PFSK-1 (cell line): ENCODE results near the gene BTBD9.

Source experiments
- POLR2AphosphoS5 ChIP-seq: IDR thresholded peaks from 2 replicates; pipeline ENCODE4 v1.6.1; 2012; ENCODE audit warnings: low read depth, mild to moderate bottlenecking, control low read depth, low read length, moderate library complexity
- TAF1 ChIP-seq: IDR thresholded peaks from 2 replicates; pipeline ENCODE4 v1.6.1; 2012; ENCODE audit warnings: low read length, control low read depth, borderline replicate concordance; ENCODE audit not compliant: insufficient read depth
- TF ChIP-seq, protein P1 (sequence below), 2 experiments: IDR thresholded peaks; 2 replicates each; pipeline versions ENCODE4 v1.6.1 to v1.8.0; 2011 to 2012; ENCODE audit warnings: low read depth in 2 of 2, low read length in 2 of 2, control low read depth in 1 of 2, inconsistent platforms in 1 of 2, mild to moderate bottlenecking in 1 of 2, moderate library complexity in 1 of 2; ENCODE audit not compliant: insufficient read depth in 1 of 2

DNA sequence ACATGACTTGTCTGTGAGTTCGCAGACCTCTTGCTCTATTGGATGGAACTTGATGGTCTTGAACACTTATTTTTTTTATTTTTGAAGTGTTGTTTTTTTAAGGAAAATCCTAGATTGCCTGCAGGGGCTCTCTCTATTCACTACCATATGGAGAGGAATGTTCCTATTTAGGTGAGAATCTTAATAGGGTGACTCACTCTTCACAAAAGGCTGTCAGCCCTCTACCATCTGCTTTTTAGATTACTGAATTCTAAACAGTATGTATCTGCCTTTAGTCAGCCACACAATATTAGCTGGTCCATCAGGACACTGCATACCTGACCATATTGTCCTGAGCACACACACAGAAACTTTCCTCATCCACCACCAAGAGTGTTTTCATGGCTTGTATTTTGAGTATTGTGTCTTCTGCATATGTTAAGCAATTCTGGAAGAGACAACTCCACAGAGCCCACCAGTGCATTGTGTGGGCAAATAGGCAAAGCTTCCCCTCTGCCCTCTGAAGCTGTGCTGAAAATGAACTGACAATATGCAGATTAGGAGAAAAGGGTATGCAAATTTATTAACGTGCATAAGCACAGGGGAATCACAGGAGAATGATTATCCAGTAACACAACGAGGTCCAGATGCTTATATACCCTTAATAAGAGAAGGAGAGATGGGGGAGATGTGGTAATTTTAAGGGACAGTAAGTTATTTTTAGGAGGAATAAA is 6.6 kb upstream of the BTBD9 start:
- TF ChIP-seq POLR2AphosphoS5 = no peak
- no peak for TF ChIP-seq TAF1
- TF ChIP-seq, protein P1, sequence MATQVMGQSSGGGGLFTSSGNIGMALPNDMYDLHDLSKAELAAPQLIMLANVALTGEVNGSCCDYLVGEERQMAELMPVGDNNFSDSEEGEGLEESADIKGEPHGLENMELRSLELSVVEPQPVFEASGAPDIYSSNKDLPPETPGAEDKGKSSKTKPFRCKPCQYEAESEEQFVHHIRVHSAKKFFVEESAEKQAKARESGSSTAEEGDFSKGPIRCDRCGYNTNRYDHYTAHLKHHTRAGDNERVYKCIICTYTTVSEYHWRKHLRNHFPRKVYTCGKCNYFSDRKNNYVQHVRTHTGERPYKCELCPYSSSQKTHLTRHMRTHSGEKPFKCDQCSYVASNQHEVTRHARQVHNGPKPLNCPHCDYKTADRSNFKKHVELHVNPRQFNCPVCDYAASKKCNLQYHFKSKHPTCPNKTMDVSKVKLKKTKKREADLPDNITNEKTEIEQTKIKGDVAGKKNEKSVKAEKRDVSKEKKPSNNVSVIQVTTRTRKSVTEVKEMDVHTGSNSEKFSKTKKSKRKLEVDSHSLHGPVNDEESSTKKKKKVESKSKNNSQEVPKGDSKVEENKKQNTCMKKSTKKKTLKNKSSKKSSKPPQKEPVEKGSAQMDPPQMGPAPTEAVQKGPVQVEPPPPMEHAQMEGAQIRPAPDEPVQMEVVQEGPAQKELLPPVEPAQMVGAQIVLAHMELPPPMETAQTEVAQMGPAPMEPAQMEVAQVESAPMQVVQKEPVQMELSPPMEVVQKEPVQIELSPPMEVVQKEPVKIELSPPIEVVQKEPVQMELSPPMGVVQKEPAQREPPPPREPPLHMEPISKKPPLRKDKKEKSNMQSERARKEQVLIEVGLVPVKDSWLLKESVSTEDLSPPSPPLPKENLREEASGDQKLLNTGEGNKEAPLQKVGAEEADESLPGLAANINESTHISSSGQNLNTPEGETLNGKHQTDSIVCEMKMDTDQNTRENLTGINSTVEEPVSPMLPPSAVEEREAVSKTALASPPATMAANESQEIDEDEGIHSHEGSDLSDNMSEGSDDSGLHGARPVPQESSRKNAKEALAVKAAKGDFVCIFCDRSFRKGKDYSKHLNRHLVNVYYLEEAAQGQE (IDR thresholded peaks at IDR 0.05; ENCODE audit: insufficient read depth in 1 of 2, low read depth in 2 of 2, low read length in 2 of 2) = no peak
